ENCODE results near the gene PARP14.

The PARP14 gene

GRCh38 chr3:122767540-122768372, 87.1 kb downstream of the PARP14 start:
- in situ Hi-C loops (cut with MboI; ENCODE audit: low sequenced_read_pairs) = no loop called here

- in situ Hi-C loops (cut with MboI; ENCODE audit: low sequenced_read_pairs) = no loop called here
Measured at GRCh38 chr3:122770521-122771202, 90.0 kb downstream of the PARP14 start.

- in situ Hi-C loops (cut with MboI; ENCODE audit: low sequenced_read_pairs) = no loop called here
Measured at GRCh38 chr3:122772827-122773226, 92.2 kb downstream of the PARP14 start.

DNA sequence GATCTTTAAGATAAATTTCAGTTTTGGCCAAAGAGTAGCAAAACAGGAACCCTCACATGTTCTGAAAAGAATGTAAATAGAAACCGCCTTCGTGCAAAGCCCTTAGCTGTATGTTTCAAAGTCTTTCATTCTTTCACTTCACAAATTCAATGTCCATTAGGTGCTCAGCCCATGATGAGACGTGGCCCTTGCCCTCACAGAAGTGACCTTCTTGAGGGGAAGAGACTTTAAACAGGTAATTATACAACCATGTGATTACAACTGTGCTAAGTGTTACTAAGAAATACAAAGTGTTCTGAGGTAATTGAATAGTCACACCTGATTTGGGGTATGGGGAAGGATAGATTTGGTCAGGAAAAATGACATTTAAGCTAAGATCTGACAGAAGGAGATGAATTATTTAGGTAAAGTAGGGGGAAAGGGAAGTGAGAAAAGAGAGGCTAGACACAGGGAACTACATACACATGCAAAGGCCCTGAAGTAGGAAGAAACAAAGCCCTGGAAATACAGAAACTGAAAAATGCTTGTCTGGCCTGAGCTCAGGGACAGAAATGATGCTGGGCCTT, 93.4 kb downstream of the PARP14 start:
- in situ Hi-C loops (cut with MboI; ENCODE audit: low sequenced_read_pairs) = no loop called here

GRCh38 chr3:122774564-122774963, 93.9 kb downstream of the PARP14 start:
- in situ Hi-C loops (cut with MboI; ENCODE audit: low sequenced_read_pairs) = no loop called here

DNA sequence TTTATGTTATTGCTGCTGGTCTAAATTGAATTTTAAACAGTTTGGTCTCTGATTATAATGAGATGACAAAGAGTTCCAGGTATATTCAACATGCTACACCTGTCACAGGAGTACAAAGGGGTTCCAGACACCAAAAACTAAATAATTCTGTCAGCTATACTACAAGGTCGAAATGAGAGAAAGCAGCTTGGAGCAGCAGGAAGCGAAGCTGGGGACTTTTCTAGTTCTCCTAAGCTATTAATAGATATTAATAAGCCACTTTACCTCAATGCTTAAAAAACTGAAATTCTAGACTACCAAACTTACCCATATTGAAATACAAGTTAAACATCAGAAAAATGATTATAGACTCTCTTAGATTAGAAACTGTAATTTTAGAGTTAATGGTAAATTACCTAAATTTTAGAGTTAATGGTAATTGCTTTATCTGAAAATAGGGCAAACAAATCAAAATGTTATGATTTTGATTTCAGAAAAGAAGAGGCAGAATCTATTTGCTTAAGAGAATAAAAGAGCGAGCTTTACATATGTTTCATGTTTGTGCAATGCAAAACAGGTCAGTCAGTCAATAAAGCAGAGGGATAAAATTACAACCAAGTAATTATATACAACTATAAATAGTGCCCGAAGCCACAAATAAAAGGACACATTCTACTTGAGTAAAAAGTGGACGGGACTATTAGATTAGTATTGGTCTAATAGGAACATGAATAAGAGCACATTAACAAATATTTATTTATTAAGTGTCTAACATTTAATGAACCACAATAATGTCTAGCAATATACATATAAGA, 96.2 kb downstream of the PARP14 start:
- in situ Hi-C loops (cut with MboI; ENCODE audit: low sequenced_read_pairs) = no loop called here

GRCh38 chr3:122777563-122777962, 96.9 kb downstream of the PARP14 start:
- in situ Hi-C loops (cut with MboI; ENCODE audit: low sequenced_read_pairs) = no loop called here

All from hTERT RPE-1 (cell line).